ENCODE measurements around the gene WNT9B. TPM values are rescaled to one million over a fixed set of nuclear protein-coding genes. Genes with fewer than 3 reads are reported as not detected.

Gene WNT9B
- total and polyA plus RNA-seq, 2 of the 13 experiments (the other 11 are each of a cell fraction or from before 2014, with no cell fraction given): not detected

GRCh38 chr17:46841561-46842379 is 9.6 kb upstream of the WNT9B start (continued):
- no peak for TF ChIP-seq ZNF407 (CRISPR knock-in tag; IDR thresholded peaks at IDR 0.05; ENCODE audit: not compliant biosample characterization)
- no peak for TF ChIP-seq LCORL (IDR thresholded peaks at IDR 0.05)
- TF ChIP-seq LCORL (CRISPR knock-in tag; IDR thresholded peaks at IDR 0.05): 0 out of 2 replicates have a peak, but pooled peaks have one; percentile 38
- TF ChIP-seq EEA1 (CRISPR knock-in tag; IDR thresholded peaks at IDR 0.05; ENCODE audit: borderline replicate concordance): peak; percentile 37; the same call in 1 of the 2 replicates
- no peak for TF ChIP-seq MIER2 (CRISPR knock-in tag; IDR thresholded peaks at IDR 0.05)
- no peak for TF ChIP-seq ZBTB26 (CRISPR knock-in tag; IDR thresholded peaks at IDR 0.05; ENCODE audit: borderline replicate concordance)
- TF ChIP-seq JUN (CRISPR knock-in tag; IDR thresholded peaks at IDR 0.05): no peak
- 0 out of 2 replicates have a peak, but pooled peaks have one; percentile 21 for TF ChIP-seq ZNF782 (CRISPR knock-in tag; IDR thresholded peaks at IDR 0.05; ENCODE audit: borderline replicate concordance)
- no peak for TF ChIP-seq ZMYM3 (CRISPR knock-in tag; IDR thresholded peaks at IDR 0.05)
- TF ChIP-seq, protein P1, sequence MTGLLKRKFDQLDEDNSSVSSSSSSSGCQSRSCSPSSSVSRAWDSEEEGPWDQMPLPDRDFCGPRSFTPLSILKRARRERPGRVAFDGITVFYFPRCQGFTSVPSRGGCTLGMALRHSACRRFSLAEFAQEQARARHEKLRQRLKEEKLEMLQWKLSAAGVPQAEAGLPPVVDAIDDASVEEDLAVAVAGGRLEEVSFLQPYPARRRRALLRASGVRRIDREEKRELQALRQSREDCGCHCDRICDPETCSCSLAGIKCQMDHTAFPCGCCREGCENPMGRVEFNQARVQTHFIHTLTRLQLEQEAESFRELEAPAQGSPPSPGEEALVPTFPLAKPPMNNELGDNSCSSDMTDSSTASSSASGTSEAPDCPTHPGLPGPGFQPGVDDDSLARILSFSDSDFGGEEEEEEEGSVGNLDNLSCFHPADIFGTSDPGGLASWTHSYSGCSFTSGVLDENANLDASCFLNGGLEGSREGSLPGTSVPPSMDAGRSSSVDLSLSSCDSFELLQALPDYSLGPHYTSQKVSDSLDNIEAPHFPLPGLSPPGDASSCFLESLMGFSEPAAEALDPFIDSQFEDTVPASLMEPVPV (CRISPR knock-in tag; IDR thresholded peaks at IDR 0.05): no peak
- TF ChIP-seq KDM3A (CRISPR knock-in tag; IDR thresholded peaks at IDR 0.05; ENCODE audit: low read depth): no peak
- no peak for TF ChIP-seq ZNF678 (CRISPR knock-in tag; IDR thresholded peaks at IDR 0.05)
- TF ChIP-seq ZUFSP (CRISPR knock-in tag; IDR thresholded peaks at IDR 0.05; ENCODE audit: borderline replicate concordance): no peak
